NCI-H2107 (cell line): ENCODE data around the gene XPO4.
"Not testable (repeated sequence)": the region's sequence is repeated elsewhere in the genome, so short reads cannot be mapped to it uniquely, and the experiment has no call there.

Experiments
- DNase-seq: peaks from one replicate; lab custom pipeline; 2025; lab: John Stamatoyannopoulos, UW

XPO4 gene

GRCh38 chr13:20902438-20903163 lies at the start of gene XPO4:
TSS of gene XPO4 (minus strand) at chr13:20902746. CDS start at chr13:20902738, 8 bp downstream.
- peak; percentile 35 for DNase-seq

GRCh38 chr13:20948001-20948400 lies 45.5 kb upstream of the XPO4 start:
- not testable (repeated sequence) for DNase-seq

GRCh38 chr13:20945952-20946383 lies 43.4 kb upstream of the XPO4 start:
- no peak for DNase-seq

GRCh38 chr13:20942938-20943559 lies 40.5 kb upstream of the XPO4 start:
- DNase-seq, result no peak

GRCh38 chr13:20940511-20940910 lies 38.0 kb upstream of the XPO4 start:
- not testable (repeated sequence) for DNase-seq

- no peak for DNase-seq
Observed at GRCh38 chr13:20940083-20940482, 37.5 kb upstream of the XPO4 start.

- no peak for DNase-seq
Observed at GRCh38 chr13:20939662-20940061, 37.1 kb upstream of the XPO4 start.

GRCh38 chr13:20938302-20938701 lies 35.8 kb upstream of the XPO4 start:
- DNase-seq, result no peak

- DNase-seq, result no peak
Observed at GRCh38 chr13:20927596-20928257, 25.2 kb upstream of the XPO4 start.

- DNase-seq, result not testable (repeated sequence)
Observed at GRCh38 chr13:20925395-20925790, 22.8 kb upstream of the XPO4 start.

- peak; percentile 33 for DNase-seq
Observed at GRCh38 chr13:20924758-20925394, 22.3 kb upstream of the XPO4 start.

- no peak for DNase-seq
Observed at GRCh38 chr13:20923272-20923671, 20.7 kb upstream of the XPO4 start.

- no peak for DNase-seq
Observed at GRCh38 chr13:20921572-20921971, 19.0 kb upstream of the XPO4 start.

- not testable (repeated sequence) for DNase-seq
Observed at GRCh38 chr13:20915676-20916075, 13.1 kb upstream of the XPO4 start.

GRCh38 chr13:20911037-20911436 lies 8.5 kb upstream of the XPO4 start:
- no peak for DNase-seq

GRCh38 chr13:20908714-20909497 lies 6.4 kb upstream of the XPO4 start:
- DNase-seq, result no peak

GRCh38 chr13:20904908-20905307 lies 2.4 kb upstream of the XPO4 start:
- DNase-seq, result no peak

GRCh38 chr13:20903164-20903475 lies 574 bp upstream of the XPO4 start:
- DNase-seq, result no peak

- DNase-seq, result no peak
Observed at GRCh38 chr13:20901668-20902437, 693 bp downstream of the XPO4 start.

GRCh38 chr13:20894245-20894644 lies 8.3 kb downstream of the XPO4 start:
- DNase-seq, result no peak

- DNase-seq, result no peak
Observed at GRCh38 chr13:20891768-20892167, 10.8 kb downstream of the XPO4 start.
